Neural cell (in vitro differentiated cells): ENCODE results near the gene OR2B6. TPM values are rescaled to one million over a fixed set of nuclear protein-coding genes. Genes with fewer than 3 reads are reported as not detected.

Experiments used
- H2AFZ ChIP-seq: fragments of 200-600, 300-800 bp; sonication (generic), shearing (Covaris generic); 2 replicates; pipeline ENCODE4 v1.6.0; 2014; ENCODE audit warnings: low read depth, mild to moderate bottlenecking, antibody characterized with exemption, low read length, moderate library complexity
- H3F3A ChIP-seq: fragments of 200-600 bp; shearing (Covaris generic); 2 replicates; pipeline ENCODE4 v1.6.1; 2016; ENCODE audit warnings: mild to moderate bottlenecking, moderate library complexity, mixed read lengths, antibody characterized with exemption, low read length; ENCODE audit not compliant: insufficient read depth, poor library complexity, severe bottlenecking
- H3K27ac ChIP-seq: fragments of 200-600, 300-800 bp; sonication (generic), shearing (Covaris generic); 2 replicates; pipeline ENCODE4 v1.5.1; 2014; ENCODE audit warnings: mild to moderate bottlenecking, low read length, moderate library complexity
- H3K27me3 ChIP-seq: fragments of 300-800, 200-600 bp; sonication (generic), shearing (Covaris generic); 2 replicates; pipeline ENCODE4 v1.6.0; 2014; ENCODE audit warnings: mild to moderate bottlenecking, low read depth, low read length, moderate library complexity; ENCODE audit not compliant: insufficient read depth
- H3K36me3 ChIP-seq: fragments of 300-800, 200-600 bp; sonication (generic), shearing (Covaris generic); 2 replicates; pipeline ENCODE4 v1.5.1; 2014; ENCODE audit warnings: mild to moderate bottlenecking, antibody characterized with exemption, low read length, moderate library complexity; ENCODE audit not compliant: insufficient read depth
- H3K4me2 ChIP-seq: fragments of 300-800, 200-600 bp; sonication (generic), shearing (Covaris generic); 2 replicates; pipeline ENCODE4 v1.6.0; 2014; ENCODE audit warnings: mild to moderate bottlenecking, low read length
- H3K4me3 ChIP-seq: fragments of 300-800, 200-600 bp; sonication (generic), shearing (Covaris generic); 2 replicates; pipeline ENCODE4 v1.5.1; 2014; ENCODE audit warnings: mild to moderate bottlenecking, low read length, moderate library complexity
- H3K79me2 ChIP-seq: fragments of 200-600 bp; shearing (Covaris generic); replicated peaks from 2 replicates; pipeline ENCODE4 v1.6.0; 2014; ENCODE audit warnings: mild to moderate bottlenecking, low read length, moderate library complexity; ENCODE audit not compliant: insufficient read depth
- H3K9ac ChIP-seq: fragments of 300-800, 200-600 bp; sonication (generic), shearing (Covaris generic); 2 replicates; pipeline ENCODE4 v1.6.1; 2016; ENCODE audit warnings: mild to moderate bottlenecking, low read length, mixed read lengths
- H3K9me2 ChIP-seq: fragments of 200-600 bp; shearing (Covaris generic); 2 replicates; pipeline ENCODE4 v1.6.1; 2016; ENCODE audit warnings: mild to moderate bottlenecking, low read length, mixed read lengths; ENCODE audit not compliant: insufficient read depth
- H3K9me3 ChIP-seq: fragments of 200-600, 300-800 bp; sonication (generic), shearing (Covaris generic); 2 replicates; pipeline ENCODE4 v1.6.1; 2016; ENCODE audit warnings: mild to moderate bottlenecking, mixed run types, low read length, moderate library complexity, mixed read lengths
- H4K20me1 ChIP-seq: fragments of 200-600 bp; shearing (Covaris generic); 2 replicates; pipeline ENCODE4 v1.6.1; 2016; ENCODE audit warnings: mild to moderate bottlenecking, mixed run types; ENCODE audit not compliant: insufficient read depth
- EP300 ChIP-seq: fragments of 450-650 bp; conservative IDR thresholded peaks from 2 replicates; pipeline ENCODE4 v1.6.1; 2014; ENCODE audit warnings: antibody characterized with exemption, mild to moderate bottlenecking, moderate library complexity; ENCODE audit not compliant: poor library complexity, severe bottlenecking
- EZH2 ChIP-seq: fragments of 200-600, 300-800 bp; shearing (Covaris generic), sonication (generic); IDR thresholded peaks from 2 replicates; pipeline ENCODE4 v1.6.1; 2014; ENCODE audit warnings: antibody characterized with exemption, low read length, borderline replicate concordance, mild to moderate bottlenecking; ENCODE audit not compliant: insufficient read depth, poor library complexity, severe bottlenecking
- MXI1 ChIP-seq: fragments of 450-650 bp; conservative IDR thresholded peaks from 2 replicates; pipeline ENCODE4 v1.6.1; 2014; ENCODE audit warnings: antibody characterized with exemption, mild to moderate bottlenecking; ENCODE audit not compliant: poor library complexity, severe bottlenecking
- POLR2AphosphoS5 ChIP-seq: IDR thresholded peaks from 2 replicates; pipeline ENCODE4 v1.6.1; 2012
- RAD21 ChIP-seq: fragments of 450-650 bp; conservative IDR thresholded peaks from 2 replicates; pipeline ENCODE4 v1.6.1; 2014; ENCODE audit warnings: antibody characterized with exemption, mild to moderate bottlenecking, moderate library complexity
- SMC3 ChIP-seq: fragments of 450-650 bp; conservative IDR thresholded peaks from 2 replicates; pipeline ENCODE4 v1.6.1; 2014; ENCODE audit warnings: antibody characterized with exemption, mild to moderate bottlenecking, moderate library complexity; ENCODE audit not compliant: poor library complexity
- TAF1 ChIP-seq: IDR thresholded peaks from 2 replicates; pipeline ENCODE4 v1.6.1; 2012; ENCODE audit warnings: low read depth
- polyA plus RNA-seq: library from polyadenylated mRNA; depleted of rRNA; stranded (reverse); fragments of >200 nt; gene quantifications from 2 replicates; pipeline ENCODE4 v1.2.3, GENCODE V29; 2014
- TF ChIP-seq, protein P1 (sequence below): IDR thresholded peaks from 2 replicates; pipeline ENCODE4 v1.6.1; 2012; ENCODE audit warnings: borderline replicate concordance
- TF ChIP-seq, protein P2 (sequence below): fragments of 450-650 bp; IDR thresholded peaks from 2 replicates; pipeline ENCODE4 v1.5.1; 2014; ENCODE audit warnings: antibody characterized with exemption, mild to moderate bottlenecking, moderate library complexity; ENCODE audit not compliant: poor library complexity, severe bottlenecking

OR2B6 gene
- polyA plus RNA-seq, 1 donor from 2014 or later = not detected

DNA sequence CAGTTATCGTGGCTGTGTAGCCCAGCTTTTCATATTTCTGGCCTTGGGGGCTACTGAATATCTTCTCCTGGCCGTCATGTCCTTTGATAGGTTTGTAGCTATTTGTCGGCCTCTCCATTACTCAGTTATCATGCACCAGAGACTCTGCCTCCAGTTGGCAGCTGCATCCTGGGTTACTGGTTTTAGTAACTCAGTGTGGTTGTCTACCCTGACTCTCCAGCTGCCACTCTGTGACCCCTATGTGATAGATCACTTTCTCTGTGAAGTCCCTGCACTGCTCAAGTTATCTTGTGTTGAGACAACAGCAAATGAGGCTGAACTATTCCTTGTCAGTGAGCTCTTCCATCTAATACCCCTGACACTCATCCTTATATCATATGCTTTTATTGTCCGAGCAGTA is 475 bp downstream of the OR2B6 start:
- H3K79me2 ChIP-seq = no peaks in the 10 kb centered on the region
- no peaks in the 10 kb centered on the region for H3K27me3 ChIP-seq
- H3K4me3 ChIP-seq = no peak overlapping the region
- H3K27ac ChIP-seq = no peak overlapping the region
- H3K9ac ChIP-seq = no peak overlapping the region
- H3K4me2 ChIP-seq = no peak overlapping the region
- H3K36me3 ChIP-seq = no peaks in the 10 kb centered on the region
- H2AFZ ChIP-seq = no peak overlapping the region
- no peaks in the 10 kb centered on the region for H3F3A ChIP-seq
- H4K20me1 ChIP-seq = no peaks in the 10 kb centered on the region
- TF ChIP-seq SMC3 = no peak
- no peak for TF ChIP-seq EZH2
- TF ChIP-seq POLR2AphosphoS5 = no peak
- no peaks in the 10 kb centered on the region for H3K9me2 ChIP-seq
- no peaks in the 10 kb centered on the region for H3K9me3 ChIP-seq

DNA sequence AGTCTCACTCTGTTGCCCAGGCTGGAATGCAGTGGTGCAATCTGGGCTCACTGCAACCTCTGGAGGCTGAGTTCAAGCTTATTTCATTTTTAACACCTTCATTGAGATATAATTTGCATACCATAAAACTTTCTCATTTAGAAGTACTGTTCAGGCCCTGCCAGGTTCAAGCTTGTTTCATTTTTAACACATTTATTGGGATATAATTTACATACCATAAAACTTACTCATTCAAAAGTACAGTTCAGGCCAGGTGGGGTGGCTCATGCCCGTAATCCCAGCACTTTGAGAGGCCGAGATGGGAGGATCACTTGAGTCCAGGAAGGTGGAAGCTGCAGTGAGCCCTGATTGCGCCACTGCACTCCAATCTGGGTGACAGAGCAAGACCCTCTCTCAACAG is 5.5 kb downstream of the OR2B6 start:
- H3K4me2 ChIP-seq = no peak overlapping the region
- no peak for TF ChIP-seq TAF1
- no peak for TF ChIP-seq SMC3
- TF ChIP-seq EP300 = no peak
- no peak for TF ChIP-seq POLR2AphosphoS5
- no peaks in the 10 kb centered on the region for H3K27me3 ChIP-seq
- no peaks in the 10 kb centered on the region for H3K36me3 ChIP-seq
- H3K4me3 ChIP-seq = no peak overlapping the region
- no peak overlapping the region for H3K27ac ChIP-seq
- H3K9me3 ChIP-seq = no peaks in the 10 kb centered on the region
- no peak overlapping the region for H3K9ac ChIP-seq
- H2AFZ ChIP-seq = no peak overlapping the region
- H3F3A ChIP-seq = no peaks in the 10 kb centered on the region
- H3K79me2 ChIP-seq = no peaks in the 10 kb centered on the region
- H4K20me1 ChIP-seq = no peaks in the 10 kb centered on the region
- H3K9me2 ChIP-seq = no peaks in the 10 kb centered on the region

DNA sequence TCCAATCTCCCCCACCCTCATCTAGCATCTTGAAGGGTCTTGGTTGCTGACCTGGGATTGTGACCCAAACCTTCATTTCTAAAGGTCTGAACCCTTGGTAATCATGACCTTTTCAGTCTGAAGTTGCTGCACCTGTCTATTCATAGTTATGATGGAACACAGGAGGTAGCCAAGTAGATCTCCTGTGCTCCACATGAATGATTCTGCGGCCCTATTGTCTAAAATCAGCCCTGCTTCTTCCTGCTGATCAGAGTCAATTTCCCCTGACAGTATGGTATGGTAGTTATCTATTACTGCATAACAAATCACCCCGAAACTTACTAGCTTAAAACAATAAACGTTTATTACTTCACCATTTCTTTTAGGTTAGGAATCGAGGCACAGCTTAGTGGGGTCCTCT is 9.0 kb downstream of the OR2B6 start:
- no peaks in the 10 kb centered on the region for H3K36me3 ChIP-seq
- TF ChIP-seq MXI1 (no peak), RAD21 (no peak), SMC3 (no peak), EZH2 (no peak), TAF1 (no peak), EP300 (no peak), POLR2AphosphoS5 (no peak)
- TF ChIP-seq, protein P1, sequence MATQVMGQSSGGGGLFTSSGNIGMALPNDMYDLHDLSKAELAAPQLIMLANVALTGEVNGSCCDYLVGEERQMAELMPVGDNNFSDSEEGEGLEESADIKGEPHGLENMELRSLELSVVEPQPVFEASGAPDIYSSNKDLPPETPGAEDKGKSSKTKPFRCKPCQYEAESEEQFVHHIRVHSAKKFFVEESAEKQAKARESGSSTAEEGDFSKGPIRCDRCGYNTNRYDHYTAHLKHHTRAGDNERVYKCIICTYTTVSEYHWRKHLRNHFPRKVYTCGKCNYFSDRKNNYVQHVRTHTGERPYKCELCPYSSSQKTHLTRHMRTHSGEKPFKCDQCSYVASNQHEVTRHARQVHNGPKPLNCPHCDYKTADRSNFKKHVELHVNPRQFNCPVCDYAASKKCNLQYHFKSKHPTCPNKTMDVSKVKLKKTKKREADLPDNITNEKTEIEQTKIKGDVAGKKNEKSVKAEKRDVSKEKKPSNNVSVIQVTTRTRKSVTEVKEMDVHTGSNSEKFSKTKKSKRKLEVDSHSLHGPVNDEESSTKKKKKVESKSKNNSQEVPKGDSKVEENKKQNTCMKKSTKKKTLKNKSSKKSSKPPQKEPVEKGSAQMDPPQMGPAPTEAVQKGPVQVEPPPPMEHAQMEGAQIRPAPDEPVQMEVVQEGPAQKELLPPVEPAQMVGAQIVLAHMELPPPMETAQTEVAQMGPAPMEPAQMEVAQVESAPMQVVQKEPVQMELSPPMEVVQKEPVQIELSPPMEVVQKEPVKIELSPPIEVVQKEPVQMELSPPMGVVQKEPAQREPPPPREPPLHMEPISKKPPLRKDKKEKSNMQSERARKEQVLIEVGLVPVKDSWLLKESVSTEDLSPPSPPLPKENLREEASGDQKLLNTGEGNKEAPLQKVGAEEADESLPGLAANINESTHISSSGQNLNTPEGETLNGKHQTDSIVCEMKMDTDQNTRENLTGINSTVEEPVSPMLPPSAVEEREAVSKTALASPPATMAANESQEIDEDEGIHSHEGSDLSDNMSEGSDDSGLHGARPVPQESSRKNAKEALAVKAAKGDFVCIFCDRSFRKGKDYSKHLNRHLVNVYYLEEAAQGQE = no peak
- TF ChIP-seq, protein P2, sequence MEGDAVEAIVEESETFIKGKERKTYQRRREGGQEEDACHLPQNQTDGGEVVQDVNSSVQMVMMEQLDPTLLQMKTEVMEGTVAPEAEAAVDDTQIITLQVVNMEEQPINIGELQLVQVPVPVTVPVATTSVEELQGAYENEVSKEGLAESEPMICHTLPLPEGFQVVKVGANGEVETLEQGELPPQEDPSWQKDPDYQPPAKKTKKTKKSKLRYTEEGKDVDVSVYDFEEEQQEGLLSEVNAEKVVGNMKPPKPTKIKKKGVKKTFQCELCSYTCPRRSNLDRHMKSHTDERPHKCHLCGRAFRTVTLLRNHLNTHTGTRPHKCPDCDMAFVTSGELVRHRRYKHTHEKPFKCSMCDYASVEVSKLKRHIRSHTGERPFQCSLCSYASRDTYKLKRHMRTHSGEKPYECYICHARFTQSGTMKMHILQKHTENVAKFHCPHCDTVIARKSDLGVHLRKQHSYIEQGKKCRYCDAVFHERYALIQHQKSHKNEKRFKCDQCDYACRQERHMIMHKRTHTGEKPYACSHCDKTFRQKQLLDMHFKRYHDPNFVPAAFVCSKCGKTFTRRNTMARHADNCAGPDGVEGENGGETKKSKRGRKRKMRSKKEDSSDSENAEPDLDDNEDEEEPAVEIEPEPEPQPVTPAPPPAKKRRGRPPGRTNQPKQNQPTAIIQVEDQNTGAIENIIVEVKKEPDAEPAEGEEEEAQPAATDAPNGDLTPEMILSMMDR = no peak
- H3K27me3 ChIP-seq = no peaks in the 10 kb centered on the region
- H2AFZ ChIP-seq = no peak overlapping the region
- no peaks in the 10 kb centered on the region for H3K9me2 ChIP-seq
- no peak overlapping the region for H3K27ac ChIP-seq
- H3K9me3 ChIP-seq = no peaks in the 10 kb centered on the region
- no peak overlapping the region for H3K9ac ChIP-seq
- H3K4me3 ChIP-seq = no peak overlapping the region
- no peaks in the 10 kb centered on the region for H3F3A ChIP-seq
- H4K20me1 ChIP-seq = no peaks in the 10 kb centered on the region
- no peak overlapping the region for H3K4me2 ChIP-seq
- H3K79me2 ChIP-seq = no peaks in the 10 kb centered on the region
